Motor neuron (in vitro differentiated cells): ENCODE data around the gene LINGO1. TPM values are rescaled to one million over a fixed set of nuclear protein-coding genes. Genes with fewer than 3 reads are reported as not detected.
A peak's percentile ranks its signal among the peaks of the same experiment; 100 is the strongest.

ENCODE experiments used
- ATAC-seq, 8 experiments: fragments of 200-7000 bp; cut with Tn5 transposase; replicated peaks in 6 of 8; 2 replicates each; pipeline ENCODE4 v1.8.0; 2021; ENCODE audit warnings: mild to moderate bottlenecking in 8 of 8, moderate library complexity in 8 of 8
- H3K27ac ChIP-seq, 2 donors: fragments of 250-450 bp; sonication (Bioruptor Pico); 2 replicates each; pipeline ENCODE4 v1.9.0; 2021; ENCODE audit warnings: antibody characterized with exemption in 2 of 2, mild to moderate bottlenecking in 2 of 2, moderate library complexity in 1 of 2
- H3K4me1 ChIP-seq, 2 donors: fragments of 250-450 bp; sonication (Bioruptor Pico); replicated peaks in 1 of 2; 2 replicates each; pipeline ENCODE4 v1.6.1; 2021; ENCODE audit warnings: antibody characterized with exemption in 2 of 2, mild to moderate bottlenecking in 2 of 2, moderate library complexity in 1 of 2
- H3K4me3 ChIP-seq, 5 donors: fragments of 250-450 bp; sonication (Bioruptor Pico); 2 replicates each; pipeline ENCODE4 v1.9.0; 2021; ENCODE audit warnings: antibody characterized with exemption in 5 of 5, mild to moderate bottlenecking in 5 of 5, moderate library complexity in 4 of 5
- WGBS, 10 experiments: fragments of 450-650 bp; shearing (Covaris generic); methylation state at CpG; one replicate each; pipeline ENCODE4 v1.0.0; 2022; 5-methylcytosine and 5-hydroxymethylcytosine counted together
- in situ Hi-C, 9 experiments: fragments of 400-800 bp; cut with MboI; loops; one replicate each; pipeline ENCODE4 v1.15.0; 2021; ENCODE audit warnings: low sequenced_read_pairs in 9 of 9, low pct_unique_long_range_greater_than_20kb in 2 of 9; ENCODE audit not compliant: unreplicated experiment in 9 of 9
- total RNA-seq, 8 experiments: library from RNA; unstranded; fragments of 300-600 nt; gene quantifications; 2 replicates each; pipeline versions ENCODE4 v1.2.3 to v1.2.4, GENCODE V29; 2022

The LINGO1 gene
- total RNA-seq, 8 experiments from 2014 or later: 1.6 to 78.0 (median 26.6) TPM

DNA sequence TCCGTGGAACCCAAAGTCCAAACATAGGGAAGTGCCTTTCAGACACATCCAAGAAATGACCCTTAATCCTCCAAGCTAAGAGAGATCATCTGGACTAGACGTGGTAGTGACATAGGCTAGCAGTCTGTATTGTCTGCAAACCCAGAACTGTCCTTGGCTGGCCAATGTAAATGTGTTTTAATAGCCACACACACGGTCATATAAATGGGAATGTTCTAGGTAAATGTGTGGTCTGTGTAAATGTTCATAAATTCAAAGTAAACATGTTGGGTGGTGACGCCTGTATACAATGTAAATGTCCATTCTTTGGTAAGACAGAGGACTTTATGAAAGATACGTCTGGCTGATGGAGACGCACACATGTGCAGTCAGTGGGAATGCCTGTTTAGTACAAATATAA, 16.3 kb upstream of the LINGO1 start:
- peak in 1 of 8 experiments; percentile 62 for ATAC-seq
- in situ Hi-C loops: loop anchor here in 8 of 9 experiments (25.0 kb wide), 2 partner anchors 163 to 537 kb away; no protein-coding TSS in a partner anchor
- Histone ChIP-seq H3K4me1 (peaks cover 22 to 24% of the 10 kb centered on the region in 2 donors), H3K4me3 (no peak overlapping the region), H3K27ac (no peak overlapping the region)
- 0 to 100% (median 72%) methylated on average over 1 to 6 of the region's 6 CpGs; no CpG with 5 or more reads in 2 of the 10 experiments for WGBS, 10 experiments

GRCh38 chr15:77647961-77648360, 15.2 kb upstream of the LINGO1 start:
- WGBS, 10 experiments: 53 to 100% (median 80%) methylated on average over 1 to 3 of the region's 4 CpGs; no CpG with 5 or more reads in 5 of the 10 experiments
- no peak for ATAC-seq
- in situ Hi-C loops: loop anchor here in 8 of 9 experiments (25.0 kb wide), 2 partner anchors 164 to 536 kb away; no protein-coding TSS in a partner anchor
- Histone ChIP-seq H3K4me1 (peaks cover 22 to 24% of the 10 kb centered on the region in 2 donors), H3K4me3 (no peak overlapping the region), H3K27ac (no peak overlapping the region)

DNA sequence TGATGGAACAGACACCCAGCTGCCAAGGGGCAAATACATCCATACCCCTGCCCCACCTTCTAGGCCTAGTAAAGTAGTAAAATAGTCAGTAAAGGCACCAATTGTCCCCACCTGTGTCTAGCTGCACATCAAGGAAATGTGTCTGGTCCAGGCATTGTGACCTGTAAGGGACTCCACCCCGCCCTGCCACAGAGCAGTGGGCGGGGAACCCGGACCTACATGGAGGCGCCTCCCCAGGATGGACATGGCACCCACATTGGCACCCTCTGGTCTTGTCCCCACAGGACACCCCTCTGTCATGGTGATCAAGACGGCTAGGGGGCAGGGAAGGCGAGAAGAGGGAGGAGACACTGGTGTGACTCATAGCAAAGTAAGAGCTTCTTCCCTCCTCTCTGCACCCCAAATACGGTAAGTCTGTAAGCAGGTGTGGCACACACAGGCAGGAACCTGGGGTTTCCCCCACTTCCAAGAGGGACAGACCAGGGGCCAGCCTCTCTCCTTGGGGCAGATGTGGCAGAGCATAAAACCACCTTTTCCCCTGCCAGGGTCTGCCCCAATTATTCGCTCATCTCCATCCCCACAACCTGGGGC, 13.5 kb upstream of the LINGO1 start:
- H3K4me1 ChIP-seq: peaks cover 15% of the 10 kb centered on the region in 2 donors
- no peak overlapping the region for H3K4me3 ChIP-seq
- in situ Hi-C loops: loop anchor here in 8 of 9 experiments (25.0 kb wide), 2 partner anchors 166 to 534 kb away; no protein-coding TSS in a partner anchor
- no peak overlapping the region for H3K27ac ChIP-seq
- peak in 2 of 8 experiments; percentile 13 to 20 for ATAC-seq
- WGBS, 10 experiments: 73 to 100% (median 79%) methylated on average over 1 to 7 of the region's 8 CpGs; no CpG with 5 or more reads in 5 of the 10 experiments

GRCh38 chr15:77645602-77646001, 12.9 kb upstream of the LINGO1 start:
- in situ Hi-C loops: loop anchor here in 8 of 9 experiments (25.0 kb wide), 2 partner anchors 167 to 533 kb away; no protein-coding TSS in a partner anchor
- 37 to 90% (median 71%) methylated on average over 1 to 7 of the region's 8 CpGs; no CpG with 5 or more reads in 6 of the 10 experiments for WGBS, 10 experiments

DNA sequence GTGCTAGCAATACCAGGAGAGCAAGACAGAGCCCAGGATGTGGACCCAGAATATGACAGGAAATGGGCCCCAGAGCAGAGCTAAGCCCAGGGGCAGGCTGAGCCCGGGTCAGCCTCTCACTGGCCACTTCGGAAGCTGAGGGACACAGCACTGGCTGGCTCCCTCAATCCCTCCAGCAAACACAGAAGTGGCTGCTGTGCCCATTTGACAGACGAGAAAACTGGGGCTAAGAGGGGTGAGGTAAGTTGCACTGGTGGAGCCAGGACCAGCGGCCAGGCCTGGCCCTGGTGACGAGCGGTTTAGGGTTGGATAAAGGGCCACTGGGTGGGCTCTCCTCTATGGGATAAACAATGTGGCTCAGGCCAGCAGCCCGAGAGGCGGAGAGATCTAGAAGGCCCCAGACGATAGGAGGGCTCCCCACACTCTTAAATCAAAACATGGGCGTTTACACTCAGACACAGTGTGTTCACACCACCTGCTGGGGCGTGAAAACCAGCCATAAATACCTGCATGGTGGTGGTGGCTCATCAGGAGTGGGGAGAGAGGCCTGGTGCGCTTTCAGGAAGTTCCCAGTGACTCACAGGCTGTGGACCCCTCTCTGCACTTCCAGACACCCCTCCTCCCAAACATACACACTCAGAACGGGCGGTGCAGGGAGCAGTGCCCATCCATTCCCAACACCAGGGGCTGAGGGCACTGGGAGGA, 12.0 kb upstream of the LINGO1 start:
- in situ Hi-C loops: loop anchor here in 8 of 9 experiments (25.0 kb wide), 2 partner anchors 168 to 532 kb away; no protein-coding TSS in a partner anchor

More at GRCh38 chr15:77645602-77646001, 12.9 kb upstream of the LINGO1 start:
- Histone ChIP-seq H3K4me3 (no peak overlapping the region), H3K27ac (no peak overlapping the region), H3K4me1 (peaks cover 14% of the 10 kb centered on the region in 2 donors)
- ATAC-seq: no peak

GRCh38 chr15:77643764-77644163, 11.1 kb upstream of the LINGO1 start:
- 40 to 97% (median 90%) methylated on average over 1 to 6 of the region's 11 CpGs; no CpG with 5 or more reads in 5 of the 10 experiments for WGBS, 10 experiments

More for the DNA sequence above, 12.0 kb upstream of the LINGO1 start:
- no peak overlapping the region for H3K4me3 ChIP-seq
- no peak overlapping the region for H3K27ac ChIP-seq
- ATAC-seq: no peak
- 32 to 100% (median 78%) methylated on average over 1 to 8 of the region's 14 CpGs; no CpG with 5 or more reads in 4 of the 10 experiments for WGBS, 10 experiments
- H3K4me1 ChIP-seq: peaks cover 6 to 8% of the 10 kb centered on the region in 2 donors

GRCh38 chr15:77642793-77643430, 10.2 kb upstream of the LINGO1 start:
- WGBS, 10 experiments: 56 to 100% (median 83%) methylated on average over 1 to 4 of the region's 10 CpGs; no CpG with 5 or more reads in 5 of the 10 experiments
- peak in 6 of 8 experiments; percentile 16 to 98 (median 65) for ATAC-seq
- Histone ChIP-seq H3K4me1 (peaks cover 8 to 11% of the 10 kb centered on the region in 2 donors), H3K4me3 (no peak overlapping the region), H3K27ac (no peak overlapping the region)
- in situ Hi-C loops: loop anchor here in 8 of 9 experiments (25.0 kb wide), 2 partner anchors 169 to 531 kb away; no protein-coding TSS in a partner anchor

More at GRCh38 chr15:77643764-77644163, 11.1 kb upstream of the LINGO1 start:
- in situ Hi-C loops: loop anchor here in 8 of 9 experiments (25.0 kb wide), 2 partner anchors 169 to 531 kb away; no protein-coding TSS in a partner anchor
- no peak overlapping the region for H3K27ac ChIP-seq
- no peak overlapping the region for H3K4me3 ChIP-seq
- peaks cover 6 to 8% of the 10 kb centered on the region in 2 donors for H3K4me1 ChIP-seq
- no peak for ATAC-seq

GRCh38 chr15:77641999-77642398, 9.3 kb upstream of the LINGO1 start:
- WGBS, 10 experiments: 39 to 100% (median 70%) methylated on average over 1 to 4 of the region's 6 CpGs; no CpG with 5 or more reads in 4 of the 10 experiments
- in situ Hi-C loops: loop anchor here in 8 of 9 experiments (25.0 kb wide), 2 partner anchors 170 to 530 kb away; no protein-coding TSS in a partner anchor
- peaks cover 11 to 15% of the 10 kb centered on the region in 2 donors for H3K4me1 ChIP-seq

DNA sequence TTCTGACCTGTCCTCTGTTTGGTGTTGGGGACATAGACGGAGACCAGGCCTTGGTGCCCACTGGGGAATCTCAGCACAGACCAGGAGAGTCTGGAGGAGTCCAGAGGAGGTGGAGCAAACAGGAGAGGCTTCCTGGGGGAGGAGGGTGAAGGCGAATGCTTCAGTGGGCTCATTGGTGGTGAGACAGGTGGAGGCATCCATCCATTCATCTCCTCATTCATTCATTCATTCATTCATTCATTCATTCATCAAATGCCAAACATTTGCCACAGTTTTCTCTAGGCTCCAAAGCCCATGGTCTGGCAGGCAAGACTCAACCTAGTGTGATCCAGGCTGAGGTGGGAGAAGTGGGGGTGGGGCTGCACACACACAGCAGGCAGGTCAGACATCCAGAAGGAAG, 7.9 kb upstream of the LINGO1 start:
- WGBS, 10 experiments: 20 to 78% (median 46%) methylated on average over 1 to 2 of the region's 2 CpGs; no CpG with 5 or more reads in 6 of the 10 experiments
- Histone ChIP-seq H3K27ac (no peak overlapping the region), H3K4me1 (peaks cover 4 to 8% of the 10 kb centered on the region in 2 donors), H3K4me3 (no peak overlapping the region)
- no peak for ATAC-seq
- in situ Hi-C loops: loop anchor here in 8 of 9 experiments (25.0 kb wide), 2 partner anchors 172 to 528 kb away; no protein-coding TSS in a partner anchor

More at GRCh38 chr15:77641999-77642398, 9.3 kb upstream of the LINGO1 start:
- ATAC-seq: no peak
- no peak overlapping the region for H3K27ac ChIP-seq
- no peak overlapping the region for H3K4me3 ChIP-seq

GRCh38 chr15:77639431-77639830, 6.7 kb upstream of the LINGO1 start:
- ATAC-seq: no peak
- no peak overlapping the region for H3K27ac ChIP-seq
- H3K4me1 ChIP-seq: peaks cover 4 to 15% of the 10 kb centered on the region in 2 donors
- H3K4me3 ChIP-seq: no peak overlapping the region
- WGBS, 10 experiments: 74 to 100% (median 88%) methylated on average over 2 to 11 of the region's 12 CpGs
- in situ Hi-C loops: loop anchor here in 8 of 9 experiments (25.0 kb wide), 2 partner anchors 173 to 527 kb away; no protein-coding TSS in a partner anchor

- H3K27ac ChIP-seq: no peak overlapping the region
- no peak overlapping the region for H3K4me3 ChIP-seq
- peaks cover 4 to 21% of the 10 kb centered on the region in 2 donors for H3K4me1 ChIP-seq
- ATAC-seq: no peak
- 28 to 93% (median 64%) methylated on average over 1 to 8 of the region's 10 CpGs; no CpG with 5 or more reads in 3 of the 10 experiments for WGBS, 10 experiments
- in situ Hi-C loops: loop anchor here in 8 of 9 experiments (25.0 kb wide), 2 partner anchors 174 to 526 kb away; no protein-coding TSS in a partner anchor
Observed at GRCh38 chr15:77637851-77638692, 5.4 kb upstream of the LINGO1 start.
